Naive thymus-derived CD8-positive, alpha-beta T cell (primary cell): ENCODE results near the gene NHSL2. TPM values are rescaled to one million over a fixed set of nuclear protein-coding genes. Genes with fewer than 3 reads are reported as not detected.

Experiments
- ATAC-seq, 2 donors: fragments of 150-1000 bp; cut with Tn5 transposase in 1 of 2; sonication (Bioruptor Pico), chemical (Tn5 transposase) in 1 of 2; 1 replicate in 1 of 2; 2 replicates in 1 of 2; pipeline ENCODE4 v1.10.0; 2021; ENCODE audit warnings: mild to moderate bottlenecking in 2 of 2, moderate library complexity in 2 of 2
- POLR2A ChIA-PET: fragments of 350-600 bp; sonication (Branson Sonifier 250); formaldehyde crosslinking; loops from one replicate; lab custom pipeline; 2021; ENCODE audit warnings: antibody characterized with exemption; lab: Charles Lee
- DNase-seq, 10 donors: peaks; one replicate each; pipeline versions ENCODE4 v3.0.0 to v3.0.0-alpha.2; 2020 to 2022
- H3K27ac Mint-ChIP-seq, 10 donors: one replicate each; pipeline ENCODE4 v1.8.0; 2020 to 2022; ENCODE audit warnings: mild to moderate bottlenecking in 10 of 10, mixed read lengths in 10 of 10, moderate library complexity in 4 of 10, inconsistent platforms in 1 of 10
- H3K27me3 Mint-ChIP-seq, 5 donors: one replicate each; pipeline ENCODE4 v1.8.0; 2021 to 2022; ENCODE audit warnings: mixed read lengths in 5 of 5
- H3K36me3 Mint-ChIP-seq, 3 donors: one replicate each; pipeline ENCODE4 v1.8.0; 2020 to 2022; ENCODE audit warnings: mixed read lengths in 3 of 3, mild to moderate bottlenecking in 2 of 3, inconsistent platforms in 1 of 3
- H3K4me1 Mint-ChIP-seq, 4 donors: one replicate each; pipeline ENCODE4 v1.8.0; 2021 to 2022; ENCODE audit warnings: mixed read lengths in 4 of 4
- H3K4me3 Mint-ChIP-seq, 10 donors: one replicate each; pipeline ENCODE4 v1.8.0; 2020 to 2022; ENCODE audit warnings: mild to moderate bottlenecking in 10 of 10, mixed read lengths in 10 of 10, moderate library complexity in 6 of 10, inconsistent platforms in 1 of 10
- H3K9me3 Mint-ChIP-seq, 9 donors: one replicate each; pipeline ENCODE4 v1.8.0; 2020 to 2022; ENCODE audit warnings: mixed read lengths in 9 of 9, mild to moderate bottlenecking in 3 of 9, inconsistent platforms in 1 of 9, moderate library complexity in 1 of 9
- polyA plus RNA-seq, 3 donors: library from polyadenylated mRNA; unstranded; fragments of 300-500 nt; fragmentation: Illumina TruSeq; gene quantifications; one replicate each; pipeline ENCODE4 v1.2.3, GENCODE V29; 2021
- total RNA-seq, 8 experiments: library from RNA in 2 of 8; stranded (reverse) in 2 of 8; gene quantifications; one replicate each; pipeline ENCODE4 v1.2.3 and lab custom pipeline; 2021 to 2026

The NHSL2 gene
- total and polyA plus RNA-seq, 5 experiments from 2014 or later = 0.09 to 2.6 (median 0.52) TPM

GRCh38 chrX:71909956-71910355, 689 bp upstream of the NHSL2 start:
- Mint-ChIP-seq H3K27ac (no peak overlapping the region), H3K4me3 (peak overlapping the region in 8 of 10 donors; percentile 3 to 76 (median 69)), H3K4me1 (peaks cover 0 to 2% (median under 1%) of the 10 kb centered on the region in 4 donors), H3K9me3 (no peaks in the 10 kb centered on the region), H3K27me3 (peaks cover 16 to 66% (median 34%) of the 10 kb centered on the region in 5 donors), H3K36me3 (peaks cover 0 to 9% (median 0%) of the 10 kb centered on the region in 3 donors)
- POLR2A ChIA-PET = no interaction called here
- DNase-seq (no peak), ATAC-seq (no peak)

- DNase-seq = peak in 8 of 10 donors; percentile 4 to 41 (median 18)
- Mint-ChIP-seq H3K27ac (no peak overlapping the region), H3K36me3 (peaks cover 0 to 9% (median 0%) of the 10 kb centered on the region in 3 donors), H3K9me3 (no peaks in the 10 kb centered on the region), H3K4me3 (peak overlapping the region in 7 of 10 donors; percentile 27 to 73 (median 60)), H3K4me1 (peaks cover 0 to 2% (median under 1%) of the 10 kb centered on the region in 4 donors), H3K27me3 (peaks cover 14 to 58% (median 30%) of the 10 kb centered on the region in 5 donors)
- ATAC-seq = peak; percentile 86 to 90
- POLR2A ChIA-PET = interaction anchor here (0.7 kb wide), 1 partner anchor 17 kb away, joined by 4 read pairs; no protein-coding TSS in a partner anchor
Observed at GRCh38 chrX:71910986-71911730, 513 bp downstream of the NHSL2 start.

GRCh38 chrX:71911731-71912050, 1.0 kb downstream of the NHSL2 start:
- POLR2A ChIA-PET = no interaction called here
- ATAC-seq = peak; percentile 13 to 21
- Mint-ChIP-seq H3K36me3 (peaks cover 0 to 5% (median 0%) of the 10 kb centered on the region in 3 donors), H3K9me3 (no peaks in the 10 kb centered on the region), H3K4me3 (peak overlapping the region in 9 of 10 donors; percentile 32 to 73 (median 60)), H3K4me1 (peaks cover 0 to 2% (median under 1%) of the 10 kb centered on the region in 4 donors), H3K27ac (no peak overlapping the region), H3K27me3 (peaks cover 14 to 58% (median 30%) of the 10 kb centered on the region in 5 donors)
- no peak for DNase-seq

GRCh38 chrX:71912156-71912555, 1.5 kb downstream of the NHSL2 start:
- Mint-ChIP-seq H3K4me3 (peak overlapping the region in 6 of 10 donors; percentile 32 to 73 (median 57)), H3K4me1 (peaks cover 0 to 2% (median under 1%) of the 10 kb centered on the region in 4 donors), H3K9me3 (no peaks in the 10 kb centered on the region), H3K36me3 (peaks cover 0 to 5% (median 0%) of the 10 kb centered on the region in 3 donors), H3K27me3 (peaks cover 13 to 58% (median 30%) of the 10 kb centered on the region in 5 donors), H3K27ac (no peak overlapping the region)
- POLR2A ChIA-PET = no interaction called here
- ATAC-seq = no peak
- DNase-seq = no peak

GRCh38 chrX:71913156-71913950, 2.7 kb downstream of the NHSL2 start:
- H3K4me1 Mint-ChIP-seq = peaks cover 0 to 2% (median under 1%) of the 10 kb centered on the region in 4 donors
- H3K27ac Mint-ChIP-seq = peak overlapping the region in 2 of 10 donors; percentile 13 to 29
- peaks cover 10 to 48% (median 24%) of the 10 kb centered on the region in 5 donors for H3K27me3 Mint-ChIP-seq
- ATAC-seq (no peak), DNase-seq (no peak)
- no peaks in the 10 kb centered on the region for H3K9me3 Mint-ChIP-seq
- H3K36me3 Mint-ChIP-seq = no peaks in the 10 kb centered on the region
- H3K4me3 Mint-ChIP-seq = no peak overlapping the region
- POLR2A ChIA-PET = no interaction called here

- no peak overlapping the region for H3K4me3 Mint-ChIP-seq
- H3K27ac Mint-ChIP-seq = peak overlapping the region in 1 of 10 donors; percentile 35
- no peak for DNase-seq
- H3K9me3 Mint-ChIP-seq = no peaks in the 10 kb centered on the region
- no peak for ATAC-seq
- H3K27me3 Mint-ChIP-seq = peaks cover 2 to 26% (median 14%) of the 10 kb centered on the region in 5 donors
- H3K4me1 Mint-ChIP-seq = no peaks in the 10 kb centered on the region
- POLR2A ChIA-PET = no interaction called here
- H3K36me3 Mint-ChIP-seq = no peaks in the 10 kb centered on the region
Observed at GRCh38 chrX:71917621-71918343, 7.1 kb downstream of the NHSL2 start.

- H3K27ac Mint-ChIP-seq = no peak overlapping the region
Observed at GRCh38 chrX:71919431-71919830, 8.8 kb downstream of the NHSL2 start.

GRCh38 chrX:71919886-71920285, 9.2 kb downstream of the NHSL2 start:
- DNase-seq (no peak), ATAC-seq (no peak)
- no peaks in the 10 kb centered on the region for H3K9me3 Mint-ChIP-seq
- POLR2A ChIA-PET = no interaction called here
- H3K4me1 Mint-ChIP-seq = no peaks in the 10 kb centered on the region
- no peaks in the 10 kb centered on the region for H3K36me3 Mint-ChIP-seq
- H3K27ac Mint-ChIP-seq = no peak overlapping the region
- peaks cover 0 to 8% (median 2%) of the 10 kb centered on the region in 5 donors for H3K27me3 Mint-ChIP-seq
- H3K4me3 Mint-ChIP-seq = no peak overlapping the region

More at GRCh38 chrX:71919431-71919830, 8.8 kb downstream of the NHSL2 start:
- POLR2A ChIA-PET = no interaction called here
- H3K9me3 Mint-ChIP-seq = no peaks in the 10 kb centered on the region
- ATAC-seq = no peak
- no peaks in the 10 kb centered on the region for H3K4me1 Mint-ChIP-seq
- DNase-seq = no peak
- H3K36me3 Mint-ChIP-seq = no peaks in the 10 kb centered on the region
- H3K4me3 Mint-ChIP-seq = no peak overlapping the region
- H3K27me3 Mint-ChIP-seq = peaks cover 0 to 9% (median 3%) of the 10 kb centered on the region in 5 donors

GRCh38 chrX:71922686-71923085, 12.0 kb downstream of the NHSL2 start:
- POLR2A ChIA-PET = no interaction called here
- DNase-seq (no peak), ATAC-seq (no peak)
- H3K4me1 Mint-ChIP-seq = no peaks in the 10 kb centered on the region
- no peak overlapping the region for H3K27ac Mint-ChIP-seq
- H3K27me3 Mint-ChIP-seq = peaks cover 0 to 8% (median 0%) of the 10 kb centered on the region in 5 donors
- no peaks in the 10 kb centered on the region for H3K9me3 Mint-ChIP-seq
- no peaks in the 10 kb centered on the region for H3K36me3 Mint-ChIP-seq
- no peak overlapping the region for H3K4me3 Mint-ChIP-seq

GRCh38 chrX:71923516-71923915, 12.9 kb downstream of the NHSL2 start:
- Mint-ChIP-seq H3K27ac (no peak overlapping the region), H3K9me3 (no peaks in the 10 kb centered on the region), H3K27me3 (peaks cover 0 to 8% (median 0%) of the 10 kb centered on the region in 5 donors), H3K4me1 (no peaks in the 10 kb centered on the region), H3K36me3 (no peaks in the 10 kb centered on the region), H3K4me3 (no peak overlapping the region)
- DNase-seq = no peak
- POLR2A ChIA-PET = no interaction called here
- no peak for ATAC-seq

- POLR2A ChIA-PET = no interaction called here
- DNase-seq (no peak), ATAC-seq (no peak)
- Mint-ChIP-seq H3K27ac (no peak overlapping the region), H3K4me1 (no peaks in the 10 kb centered on the region), H3K36me3 (no peaks in the 10 kb centered on the region), H3K27me3 (peaks cover 0 to 9% (median under 1%) of the 10 kb centered on the region in 5 donors), H3K9me3 (no peaks in the 10 kb centered on the region), H3K4me3 (no peak overlapping the region)
Observed at GRCh38 chrX:71927040-71927439, 16.4 kb downstream of the NHSL2 start.

- POLR2A ChIA-PET = no interaction called here
- DNase-seq (no peak), ATAC-seq (no peak)
- Mint-ChIP-seq H3K9me3 (no peaks in the 10 kb centered on the region), H3K4me1 (no peaks in the 10 kb centered on the region), H3K36me3 (no peaks in the 10 kb centered on the region), H3K27me3 (peaks cover 3 to 14% (median 3%) of the 10 kb centered on the region in 5 donors), H3K4me3 (no peak overlapping the region), H3K27ac (no peak overlapping the region)
Observed at GRCh38 chrX:71928856-71929255, 18.2 kb downstream of the NHSL2 start.
